Mesothelial cell of epicardium (in vitro differentiated cells): ENCODE measurements around the gene REN. TPM values are rescaled to one million over a fixed set of nuclear protein-coding genes. Genes with fewer than 3 reads are reported as not detected.
A peak's percentile ranks its signal among the peaks of the same experiment; 100 is the strongest.

Source experiments
- DNase-seq, 2 experiments: peaks; one replicate each; pipeline ENCODE4 v3.0.0; 2021; ENCODE audit warnings: low spot score in 2 of 2; ENCODE audit not compliant: unreplicated experiment in 2 of 2
- H3K27ac Mint-ChIP-seq: 2 replicates; pipeline ENCODE4 v1.8.0; 2021; ENCODE audit warnings: mixed read lengths
- H3K27me3 Mint-ChIP-seq: 2 replicates; pipeline ENCODE4 v1.8.0; 2021; ENCODE audit warnings: low read depth, mixed read lengths
- H3K36me3 Mint-ChIP-seq: 2 replicates; pipeline ENCODE4 v1.8.0; 2021; ENCODE audit warnings: mixed read lengths
- H3K4me1 Mint-ChIP-seq: 2 replicates; pipeline ENCODE4 v1.8.0; 2021; ENCODE audit warnings: mixed read lengths
- H3K4me3 Mint-ChIP-seq: 2 replicates; pipeline ENCODE4 v1.8.0; 2021; ENCODE audit warnings: mild to moderate bottlenecking, moderate library complexity, mixed read lengths
- H3K9me3 Mint-ChIP-seq: 2 replicates; pipeline ENCODE4 v1.8.0; 2021; ENCODE audit warnings: mixed read lengths
- CTCF ChIP-seq: fragments of 200-600 bp; sonication (generic); IDR thresholded peaks from one replicate; pipeline ENCODE4 v1.5.0; 2021; ENCODE audit warnings: antibody characterized with exemption; ENCODE audit not compliant: unreplicated experiment
- total RNA-seq: library from RNA; stranded (reverse); gene quantifications from 3 replicates; pipeline ENCODE4 v1.2.1, GENCODE V29; 2021

Gene REN
- total RNA-seq, 1 donor from 2014 or later, result not detected

GRCh38 chr1:204178487-204179281 lies 12.5 kb upstream of the REN start:
- Mint-ChIP-seq H3K9me3 (no peaks in the 10 kb centered on the region), H3K4me1 (no peaks in the 10 kb centered on the region), H3K4me3 (no peak overlapping the region), H3K27ac (no peak overlapping the region), H3K36me3 (no peaks in the 10 kb centered on the region), H3K27me3 (peaks cover 7% of the 10 kb centered on the region)
- TF ChIP-seq CTCF, result no peak
- no peak for DNase-seq

- TF ChIP-seq CTCF, result no peak
- Mint-ChIP-seq H3K4me1 (peaks cover 4% of the 10 kb centered on the region), H3K27ac (no peak overlapping the region), H3K27me3 (peaks cover 7% of the 10 kb centered on the region), H3K4me3 (no peak overlapping the region), H3K9me3 (no peaks in the 10 kb centered on the region), H3K36me3 (no peaks in the 10 kb centered on the region)
- DNase-seq, result no peak
Observed at GRCh38 chr1:204177133-204177532, 11.0 kb upstream of the REN start.

- H3K27me3 Mint-ChIP-seq, result peaks cover 7% of the 10 kb centered on the region
Observed at GRCh38 chr1:204176049-204176448, 9.9 kb upstream of the REN start.

GRCh38 chr1:204174958-204175357 lies 8.8 kb upstream of the REN start:
- Mint-ChIP-seq H3K27me3 (peaks cover 7% of the 10 kb centered on the region), H3K27ac (no peak overlapping the region), H3K4me3 (no peak overlapping the region), H3K36me3 (no peaks in the 10 kb centered on the region), H3K4me1 (peaks cover 7% of the 10 kb centered on the region), H3K9me3 (peaks cover 10% of the 10 kb centered on the region)
- no peak for TF ChIP-seq CTCF
- no peak for DNase-seq

More at GRCh38 chr1:204176049-204176448, 9.9 kb upstream of the REN start:
- peaks cover 3% of the 10 kb centered on the region for H3K9me3 Mint-ChIP-seq
- H3K4me3 Mint-ChIP-seq, result no peak overlapping the region
- H3K4me1 Mint-ChIP-seq, result peaks cover 7% of the 10 kb centered on the region
- H3K27ac Mint-ChIP-seq, result no peak overlapping the region
- TF ChIP-seq CTCF, result no peak
- H3K36me3 Mint-ChIP-seq, result no peaks in the 10 kb centered on the region
- DNase-seq, result no peak

GRCh38 chr1:204172404-204173029 lies 6.4 kb upstream of the REN start:
- H3K4me1 Mint-ChIP-seq, result peaks cover 7% of the 10 kb centered on the region
- peaks cover 1% of the 10 kb centered on the region for H3K27me3 Mint-ChIP-seq
- no peaks in the 10 kb centered on the region for H3K36me3 Mint-ChIP-seq
- no peak for TF ChIP-seq CTCF
- peaks cover 18% of the 10 kb centered on the region for H3K9me3 Mint-ChIP-seq
- no peak for DNase-seq
- H3K27ac Mint-ChIP-seq, result peak overlapping the region; percentile 15
- H3K4me3 Mint-ChIP-seq, result no peak overlapping the region
